KG1 (cell line): Measurements from ENCODE around the gene TRIM46.
"Not testable (repeated sequence)": the region's sequence is repeated elsewhere in the genome, so short reads cannot be mapped to it uniquely, and the experiment has no call there.

Source experiments
- DNase-seq: peaks from one replicate; lab custom pipeline; 2025; lab: John Stamatoyannopoulos, UW

The TRIM46 gene

GRCh38 chr1:155139895-155140629, 33.6 kb upstream of the TRIM46 start, which contains the start of gene DPM3:
Gene DPM3 (minus strand): TSS chr1:155140531. CDS start chr1:155140240, 291 bp downstream.
- peak; percentile 74 for DNase-seq

DNA sequence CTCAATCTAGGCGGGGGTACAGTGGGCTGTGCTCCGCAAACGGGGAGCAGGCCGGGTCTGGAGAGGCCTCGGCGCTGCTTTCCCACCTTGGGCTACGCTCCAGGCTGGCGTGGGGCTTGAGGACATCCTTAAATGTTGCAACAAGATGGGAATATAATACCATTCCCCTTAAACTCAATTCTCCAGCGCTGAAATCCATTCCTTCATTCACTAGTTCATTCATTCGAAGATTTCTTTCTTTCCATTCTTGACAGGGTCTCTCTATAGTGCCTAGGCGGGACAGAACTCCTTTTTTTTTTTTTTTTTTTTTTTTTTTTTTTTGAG, 33.1 kb upstream of the TRIM46 start:
- DNase-seq = no peak

DNA sequence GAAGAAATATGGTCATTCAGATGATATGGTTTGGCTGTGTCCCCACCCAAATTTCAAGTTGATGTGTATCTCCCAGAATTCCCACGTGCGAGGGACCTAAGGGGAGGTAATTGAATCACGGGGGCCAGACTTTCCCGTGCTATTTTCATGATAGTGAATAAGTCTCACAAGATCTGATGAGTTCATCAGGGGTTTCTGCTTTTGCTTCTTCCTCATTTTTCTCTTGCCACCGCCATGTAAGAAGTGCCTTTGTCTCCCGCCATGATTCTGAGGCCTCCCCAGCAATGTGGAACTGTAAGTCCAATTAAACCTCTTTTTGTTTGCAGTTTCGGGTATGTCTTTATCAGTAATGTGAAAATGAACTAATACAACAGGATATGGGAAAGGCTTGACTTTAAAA, 31.9 kb upstream of the TRIM46 start:
- no peak for DNase-seq

DNA sequence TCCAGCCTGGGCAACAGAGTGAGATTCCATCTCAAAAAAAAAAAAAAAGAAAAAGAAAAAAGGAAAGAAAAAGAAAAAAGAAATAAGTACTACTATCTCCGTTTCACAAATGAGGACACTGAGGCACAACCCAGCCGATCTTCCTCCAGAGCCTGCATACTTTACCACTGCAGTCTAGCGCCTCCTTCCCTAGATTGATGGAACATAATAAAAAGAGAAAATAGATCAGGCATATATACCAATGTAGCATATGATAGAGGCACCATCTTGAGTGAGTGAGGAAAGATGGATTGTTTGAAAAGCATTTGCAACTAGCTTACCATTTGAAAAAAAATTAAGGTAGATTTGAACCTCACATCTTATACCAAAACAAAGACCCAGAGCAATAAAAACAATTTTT, 28.2 kb upstream of the TRIM46 start:
- DNase-seq = no peak

DNA sequence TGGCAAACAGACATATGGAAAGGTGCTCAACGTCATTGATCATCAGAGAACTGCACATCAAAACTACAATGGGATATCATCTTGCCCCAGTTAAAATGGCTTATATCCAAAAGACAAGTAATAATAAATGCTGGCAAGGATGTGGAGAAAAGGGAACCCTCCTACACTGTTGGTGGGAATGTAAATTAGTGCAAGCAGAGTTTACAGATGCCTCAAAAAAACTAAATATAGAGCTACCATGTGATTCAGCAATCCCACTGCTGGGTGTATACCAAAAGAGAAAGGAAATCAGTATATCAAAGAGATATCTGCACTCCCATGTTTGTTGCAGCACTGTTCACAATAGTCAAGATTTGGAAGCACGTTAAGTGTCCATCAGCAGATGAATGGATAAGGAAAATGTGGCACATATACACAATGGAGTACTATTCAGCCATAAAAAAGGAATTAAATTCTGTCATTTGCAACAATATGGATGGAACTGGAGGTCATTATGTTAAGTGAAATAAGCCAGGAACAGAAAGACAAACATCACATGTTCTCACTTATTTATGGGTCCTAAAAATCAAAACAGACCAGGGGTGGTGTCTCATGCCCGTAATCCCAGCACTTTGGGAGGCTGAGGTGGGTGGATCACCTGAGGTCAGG, 17.5 kb upstream of the TRIM46 start:
- not testable (repeated sequence) for DNase-seq

DNA sequence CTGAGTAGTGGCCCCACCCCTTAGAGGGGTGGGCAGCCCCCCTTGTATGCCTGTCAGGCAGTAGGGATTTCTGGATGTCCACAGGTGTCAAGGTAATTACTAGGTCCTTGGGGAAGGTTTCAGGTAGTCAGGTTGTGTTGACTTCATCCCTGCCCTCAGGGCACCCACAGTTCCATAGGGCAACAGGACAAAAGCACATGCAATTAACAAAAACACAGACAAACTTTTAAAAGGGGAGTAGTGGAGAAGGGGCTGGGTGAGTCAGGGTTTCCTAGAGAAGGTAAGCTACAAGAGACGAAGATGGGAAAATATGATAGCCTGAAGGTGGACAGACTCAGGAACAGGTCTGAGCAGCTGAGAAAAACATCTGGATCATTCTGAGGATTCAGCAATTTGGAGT, 14.7 kb upstream of the TRIM46 start:
- no peak for DNase-seq

- no peak for DNase-seq
Measured at GRCh38 chr1:155160128-155160527, 13.5 kb upstream of the TRIM46 start.

- not testable (repeated sequence) for DNase-seq
Measured at GRCh38 chr1:155162631-155163030, 11.0 kb upstream of the TRIM46 start.

- DNase-seq = not testable (repeated sequence)
Measured at GRCh38 chr1:155163785-155164184, 9.9 kb upstream of the TRIM46 start.

DNA sequence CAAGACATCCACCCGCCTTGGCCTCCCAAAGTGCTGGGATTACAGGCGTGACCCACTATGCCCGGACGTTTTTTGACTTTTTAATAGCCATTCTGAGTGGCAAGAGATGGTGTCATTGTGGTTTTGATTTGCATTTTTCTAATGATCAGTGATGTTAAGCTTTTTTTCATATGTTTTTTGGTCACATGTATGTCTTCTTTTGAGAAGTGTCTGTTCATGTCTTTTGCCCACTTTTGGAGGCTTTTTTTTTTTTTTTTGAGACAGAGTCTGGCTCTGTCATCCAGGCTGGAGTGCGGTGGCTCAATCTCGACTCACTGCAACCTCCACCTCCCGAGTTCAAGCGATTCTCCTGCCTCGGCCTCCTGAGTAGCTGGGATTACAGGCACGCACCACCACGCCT, 9.0 kb upstream of the TRIM46 start:
- not testable (repeated sequence) for DNase-seq

DNA sequence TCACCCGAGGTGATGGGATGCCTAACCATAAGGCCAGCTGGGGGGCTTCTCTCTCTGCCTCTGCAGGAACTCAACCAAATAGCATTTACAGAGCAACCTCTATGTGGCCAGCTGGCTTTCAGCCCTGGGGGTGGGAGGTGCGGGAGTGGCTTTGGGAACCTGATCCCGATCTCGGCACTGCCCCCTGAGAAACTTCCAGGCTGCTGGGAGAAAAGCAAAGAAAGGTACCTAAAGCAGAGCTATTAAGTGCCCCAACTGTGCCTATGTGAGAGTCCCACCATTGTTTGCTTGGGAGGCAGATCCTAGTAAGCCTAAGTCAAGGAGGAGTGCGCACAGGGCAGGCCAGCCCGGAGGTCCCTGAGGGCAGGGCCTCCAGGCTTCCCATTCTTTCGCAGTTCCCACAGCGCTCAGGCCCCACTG, 7.6 kb upstream of the TRIM46 start:
- DNase-seq = no peak

DNA sequence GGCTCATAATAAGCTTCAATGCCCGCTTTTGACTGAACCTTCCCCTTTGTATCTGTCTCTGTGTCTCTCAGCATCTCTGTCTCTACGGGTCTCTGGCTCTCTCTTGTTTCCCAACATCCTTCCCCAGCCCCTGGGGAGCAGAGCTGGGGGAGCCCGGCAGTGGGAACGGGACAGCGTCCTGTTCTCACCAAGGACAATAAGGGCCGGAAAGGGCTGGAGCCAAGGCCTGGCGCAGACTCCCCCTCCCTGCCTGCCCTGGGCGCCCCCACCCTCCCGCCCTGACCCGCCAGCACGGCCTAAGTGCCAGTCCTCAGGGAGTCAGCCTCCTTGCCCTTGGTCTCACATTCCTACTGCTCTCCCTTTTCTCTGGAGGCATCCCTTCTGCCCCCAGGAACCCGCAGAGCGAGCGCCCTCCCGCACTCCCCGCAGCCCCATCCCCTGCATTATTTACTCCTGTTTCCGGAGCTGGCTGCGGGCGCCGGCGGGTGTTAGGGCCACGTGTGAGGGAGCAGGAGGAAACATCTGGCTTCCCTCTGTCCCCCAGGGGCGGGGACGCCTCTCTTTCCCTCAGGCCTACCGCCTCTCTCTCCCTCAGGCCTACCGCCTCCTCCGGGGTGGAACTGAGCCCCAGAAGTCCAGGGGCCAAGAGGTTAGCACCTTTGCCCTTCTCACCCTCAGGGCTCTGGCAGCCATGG, 7.0 kb upstream of the TRIM46 start:
- peak; percentile 54 for DNase-seq

DNA sequence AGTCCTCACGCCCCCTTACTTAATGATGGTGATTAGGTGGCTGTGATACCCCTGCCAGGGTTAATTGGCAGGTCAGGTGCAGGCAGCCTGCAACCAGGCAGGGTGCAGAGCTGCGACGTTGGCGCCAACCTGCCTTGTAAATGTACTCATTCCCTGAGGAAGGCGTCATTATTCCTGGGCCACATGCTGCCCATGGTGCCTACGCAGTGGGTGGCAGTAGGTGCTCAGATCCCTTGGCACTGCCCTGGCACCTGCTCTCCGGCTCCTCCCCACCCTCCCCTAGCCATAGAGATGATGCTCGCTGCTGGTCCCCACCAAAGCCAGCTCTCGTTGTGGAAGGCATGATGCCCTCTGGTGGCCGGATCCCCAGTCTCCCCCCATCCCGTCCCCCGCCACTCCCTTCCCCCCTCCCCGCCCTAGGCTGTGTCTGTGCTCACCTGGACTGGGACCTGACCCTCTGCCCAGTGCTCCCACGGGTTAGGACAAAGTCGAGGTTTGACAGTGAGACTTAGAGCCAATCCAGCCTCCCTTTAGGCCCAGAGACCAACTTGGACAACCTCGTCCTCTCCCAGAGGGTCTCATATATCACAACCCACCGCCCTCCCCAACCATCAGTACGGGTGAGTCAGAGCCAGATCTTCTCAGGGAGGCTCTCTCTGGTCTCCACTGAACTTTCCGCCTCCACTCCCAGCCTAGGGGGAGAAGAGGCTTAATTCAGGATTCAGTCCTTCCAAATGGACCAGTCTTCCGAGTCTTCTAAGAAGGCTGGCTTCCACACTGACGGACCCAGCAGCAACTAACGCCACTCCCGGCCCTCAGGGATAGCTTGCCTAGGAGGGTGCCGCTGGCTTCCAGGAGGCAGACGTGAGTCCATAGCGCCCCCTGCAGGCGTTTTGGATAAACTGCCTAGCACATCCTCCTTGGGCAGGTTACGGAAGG, 6.2 kb upstream of the TRIM46 start:
- peak; percentile 92 for DNase-seq

DNA sequence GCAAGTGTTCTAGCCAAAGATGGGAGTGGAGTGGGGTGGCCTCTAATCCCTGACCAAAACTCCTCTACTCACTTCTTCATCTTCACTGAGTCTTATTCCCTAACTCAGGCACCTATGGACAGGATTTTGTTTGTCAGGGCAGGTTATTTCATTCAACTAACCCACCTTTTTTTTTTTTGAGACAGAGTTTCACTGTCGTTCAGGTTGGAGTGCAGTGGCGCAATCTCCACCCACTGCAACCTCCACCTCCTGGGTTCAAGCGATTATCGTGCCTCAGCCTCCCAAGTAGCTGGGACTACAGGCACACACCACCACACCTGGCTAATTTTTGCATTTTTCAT, 5.6 kb upstream of the TRIM46 start:
- not testable (repeated sequence) for DNase-seq

DNA sequence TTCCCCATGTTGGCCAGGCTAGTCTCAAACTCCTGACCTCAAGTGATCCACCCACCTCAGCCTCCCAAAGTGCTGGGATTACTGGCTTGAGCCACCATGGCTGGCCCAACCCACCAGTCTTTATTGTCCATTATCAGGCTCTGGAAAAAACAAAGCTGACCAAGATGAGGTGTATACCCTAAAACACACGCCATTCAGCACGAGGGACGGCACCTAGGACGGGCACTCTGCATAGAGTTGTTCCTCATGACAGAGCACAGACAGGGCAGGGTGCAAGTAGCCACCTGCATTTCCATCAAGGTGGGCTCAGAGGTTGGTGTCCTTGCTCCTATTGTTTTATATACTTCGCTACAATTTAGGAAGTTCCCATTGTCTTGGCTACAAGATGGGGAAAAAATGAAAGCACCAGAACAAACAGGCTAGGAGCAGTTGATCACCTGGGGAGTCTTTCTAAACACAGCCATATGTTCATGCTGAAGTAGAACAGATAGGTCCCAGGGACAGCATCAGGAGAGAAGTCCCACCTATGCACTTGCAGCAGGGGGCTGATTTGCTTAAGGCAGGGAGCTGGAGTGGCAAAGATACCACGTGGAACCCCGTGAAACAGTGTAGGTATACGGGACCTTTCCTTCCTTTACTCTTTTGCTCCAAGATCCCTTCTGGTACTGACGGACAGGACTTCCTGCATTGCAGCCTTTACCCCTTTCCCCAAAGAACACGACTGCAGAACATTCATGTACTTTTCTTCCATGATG, 5.0 kb upstream of the TRIM46 start:
- no peak for DNase-seq

DNA sequence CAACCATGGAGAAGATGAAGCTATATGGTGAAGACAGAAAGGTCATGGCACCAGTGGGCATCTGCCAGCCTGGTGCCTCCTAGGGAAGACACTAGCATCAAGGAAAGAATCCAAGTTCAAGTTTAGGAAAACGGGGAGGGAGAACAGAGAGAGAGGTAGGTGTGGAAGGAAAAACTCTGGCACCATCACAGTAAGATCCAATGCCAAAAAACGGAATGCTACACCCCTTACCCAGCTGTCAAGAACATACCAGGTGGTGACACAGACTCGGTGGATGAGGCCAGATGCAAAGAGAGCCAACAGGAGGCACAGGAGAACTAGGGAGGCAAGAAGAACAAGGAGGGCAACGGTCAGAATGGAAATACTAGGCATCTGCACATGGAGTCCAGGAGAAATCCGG, 4.1 kb upstream of the TRIM46 start:
- DNase-seq = no peak

- no peak for DNase-seq
Measured at GRCh38 chr1:155170101-155170785, 3.4 kb upstream of the TRIM46 start.

- no peak for DNase-seq
Measured at GRCh38 chr1:155170806-155171205, 2.8 kb upstream of the TRIM46 start.

- DNase-seq = no peak
Measured at GRCh38 chr1:155171836-155172731, 1.6 kb upstream of the TRIM46 start.
